H1 (cell line): ENCODE results near the gene TRPM1. TPM values are rescaled to one million over a fixed set of nuclear protein-coding genes. Genes with fewer than 3 reads are reported as not detected.

Experiments
- CBX5 ChIP-seq: fragments of 300-800, 300-1000 bp; sonication (generic); IDR thresholded peaks from 2 replicates; pipeline ENCODE4 v1.7.1; 2016; ENCODE audit warnings: antibody characterized with exemption, low read length, low read depth
- CHD1 ChIP-seq: IDR thresholded peaks from 2 replicates; pipeline ENCODE4 v1.6.1; 2012; ENCODE audit warnings: low read depth, low read length, improper control_type of control experiment
- RBBP5 ChIP-seq: IDR thresholded peaks from 2 replicates; pipeline ENCODE4 v1.7.1; 2012; ENCODE audit warnings: low read depth, mild to moderate bottlenecking, inconsistent platforms, low read length, moderate library complexity, borderline replicate concordance
- RXRA ChIP-seq: IDR thresholded peaks from 2 replicates; pipeline ENCODE4 v1.6.1; 2011; ENCODE audit warnings: low read depth, mild to moderate bottlenecking, low read length, moderate library complexity; ENCODE audit not compliant: insufficient read depth
- SAP30 ChIP-seq: fragments of 300-600 bp; sonication (generic); IDR thresholded peaks from 2 replicates; pipeline ENCODE4 v1.7.1; 2012; ENCODE audit warnings: low read length, moderate library complexity, mild to moderate bottlenecking, inconsistent platforms; ENCODE audit not compliant: insufficient read depth, insufficient replicate concordance
- ZNF274 ChIP-seq: IDR thresholded peaks from 2 replicates; pipeline ENCODE4 v1.7.0; 2012; ENCODE audit warnings: low read length, borderline replicate concordance; ENCODE audit errors: extremely low read depth
- polyA plus RNA-seq, 7 experiments: library from polyadenylated mRNA; depleted of rRNA in 3 of 7; stranded (reverse) in 5 of 7; unstranded in 2 of 7; fragments of >200 nt in 5 of 7; fragments of 200-250 nt in 2 of 7; gene quantifications; 1 replicate in 5 of 7; 2 replicates in 1 of 7; 4 replicates in 1 of 7; pipeline versions ENCODE4 v1.2.1 to v1.2.3, GENCODE V29; 2011 to 2013; ENCODE audit warnings: missing spikeins in 2 of 7, mixed read lengths in 2 of 7
- total RNA-seq: library from RNA; stranded (reverse); fragmentation: NEBNext Ultra II Directional; extraction: Animal tissue kit (Norgen Biotek cat#: 25700); gene quantifications from 2 replicates; pipeline ENCODE4 v1.2.1, GENCODE V29; 2021

The TRPM1 gene
- total and polyA plus RNA-seq, 2 of the 8 experiments (the other 6 are each of a cell fraction or from before 2014, with no cell fraction given) = 0.05 TPM; not detected in 1

- TF ChIP-seq CHD1 (no peak), ZNF274 (no peak), RXRA (no peak), SAP30 (no peak), RBBP5 (no peak), CBX5 (no peak)
These were observed 43.1 kb downstream of the TRPM1 start (continued) for GRCh38 chr15:31058236-31058962.
